Stimulated activated CD4-positive, alpha-beta T cell treated with anti-CD3 and anti-CD28 coated beads, Interleukin-1b, Interleukin-23, amount 100 ng/mL, for 4 hours (primary cell): ENCODE data around the gene ANTXR2.

ENCODE experiments used
- DNase-seq, 2 donors: peaks; one replicate each; pipeline ENCODE4 v3.0.0-alpha.2; 2020; ENCODE audit warnings: low read depth in 2 of 2

Gene ANTXR2

DNA sequence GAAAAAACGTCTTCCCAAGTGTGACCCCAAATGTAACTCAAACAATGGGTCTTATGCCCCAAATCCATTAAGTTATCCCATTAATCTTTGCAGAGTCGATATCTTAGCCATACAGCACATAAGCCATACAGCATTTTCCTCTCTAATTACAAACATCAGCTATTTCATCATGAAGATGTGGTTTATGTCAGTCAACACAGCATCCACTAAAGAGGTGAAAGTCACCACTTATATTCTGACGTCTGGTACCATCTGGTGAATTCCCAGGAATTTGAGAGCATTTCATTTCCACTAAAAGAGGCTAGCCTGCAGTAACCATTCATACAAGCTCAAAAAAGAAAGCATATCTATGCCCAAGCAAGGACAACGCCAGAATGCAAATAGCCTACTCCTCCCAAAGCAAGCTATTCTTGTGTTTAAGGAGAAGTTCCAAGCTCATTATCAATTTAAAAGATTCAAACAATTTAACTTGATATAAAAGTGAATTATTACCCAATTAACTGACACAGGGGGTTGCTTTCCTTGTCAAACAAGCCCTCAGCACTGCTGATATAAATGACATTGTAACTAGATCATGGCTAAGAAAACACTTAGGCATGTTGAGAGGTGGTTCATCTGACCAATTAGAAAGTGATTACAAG, 203.3 kb downstream of the ANTXR2 start:
- no peak for DNase-seq

DNA sequence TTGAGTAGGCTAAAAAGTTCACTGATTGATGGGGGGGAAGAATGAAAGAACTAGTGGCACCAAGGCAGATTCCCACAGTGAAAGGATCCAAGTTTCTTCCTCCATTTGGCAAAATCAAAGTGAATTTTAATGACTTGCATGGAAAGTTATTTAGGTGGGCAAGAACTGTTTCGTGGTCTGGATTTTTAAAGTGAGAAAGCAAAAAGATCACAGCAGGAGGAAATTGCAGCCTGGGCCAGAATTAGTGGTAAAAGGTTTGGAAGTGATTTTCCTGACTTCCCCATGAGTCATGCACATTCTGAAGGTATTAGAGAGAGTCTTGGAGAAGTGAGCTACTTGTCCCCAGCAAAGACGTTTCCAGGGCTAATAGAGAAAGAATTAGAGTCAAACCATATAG, 207.8 kb downstream of the ANTXR2 start:
- no peak for DNase-seq

DNA sequence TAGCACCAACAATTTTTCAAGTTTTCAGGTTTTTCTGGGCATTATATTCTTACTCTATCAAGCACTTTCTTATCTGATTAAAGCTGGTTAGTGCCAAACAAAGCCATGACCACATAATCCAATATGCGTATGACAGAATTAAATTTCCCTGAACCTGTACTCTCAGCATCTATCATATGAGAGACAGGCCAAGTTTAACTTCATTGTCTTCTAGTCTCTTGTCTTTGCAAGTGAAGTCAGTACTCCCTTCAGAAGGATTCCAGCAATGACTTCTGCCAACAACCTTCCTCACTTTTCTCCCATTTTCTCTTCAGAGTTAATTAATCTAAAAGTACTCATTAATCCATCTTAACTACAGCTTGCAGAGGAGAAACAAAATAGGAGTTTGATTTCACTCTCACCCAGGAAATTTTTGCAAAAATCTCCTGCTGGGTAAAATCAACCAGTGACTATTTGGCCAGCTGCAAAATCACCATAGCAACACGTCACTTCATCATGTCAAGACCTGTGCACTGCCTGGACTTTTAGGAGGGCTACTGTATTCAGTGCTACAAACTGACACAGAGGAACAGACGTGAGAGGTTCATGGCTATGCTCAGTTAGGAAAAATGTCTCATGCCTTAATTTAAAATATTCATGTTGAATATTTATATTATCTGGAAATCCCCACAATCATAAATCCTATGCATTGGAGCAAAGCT, 208.4 kb downstream of the ANTXR2 start:
- no peak for DNase-seq

DNA sequence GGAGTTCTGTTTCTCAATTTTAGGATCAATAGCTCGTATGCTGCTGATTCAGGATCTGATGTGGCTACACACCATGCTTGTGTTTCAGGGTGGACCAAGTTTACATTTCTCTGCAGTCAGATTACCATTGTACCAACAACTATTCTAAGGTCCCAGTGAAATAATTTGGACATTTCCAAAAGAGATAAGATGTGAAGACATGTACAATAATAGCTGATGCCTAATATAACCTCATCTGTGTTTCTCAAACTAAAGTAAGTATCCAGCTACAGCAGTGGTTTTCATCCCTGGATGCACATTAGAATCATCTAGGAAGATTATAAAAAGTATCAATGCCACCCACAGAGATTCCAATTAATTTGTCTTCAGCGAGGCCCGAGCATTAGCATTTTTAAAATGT, 209.7 kb downstream of the ANTXR2 start:
- DNase-seq, result no peak

DNA sequence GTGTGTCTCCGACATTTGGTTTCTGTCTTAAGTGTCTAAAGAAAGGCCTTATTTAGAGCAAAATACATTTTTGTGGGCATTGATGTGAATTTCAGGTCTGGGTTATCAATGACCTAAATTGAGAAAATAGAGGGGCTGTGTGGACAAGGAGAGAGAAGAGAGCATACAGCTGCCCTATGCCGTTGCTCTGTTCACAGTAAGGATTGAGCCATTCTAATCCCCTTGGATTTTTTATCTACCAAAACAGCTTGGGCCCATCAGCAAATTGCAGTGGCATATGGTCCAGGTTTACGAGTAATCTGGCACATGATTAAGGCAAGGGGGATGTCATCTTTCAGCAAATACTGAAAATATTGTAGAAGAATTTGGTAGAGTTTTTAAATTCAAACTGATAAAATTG, 210.2 kb downstream of the ANTXR2 start:
- DNase-seq, result no peak

DNA sequence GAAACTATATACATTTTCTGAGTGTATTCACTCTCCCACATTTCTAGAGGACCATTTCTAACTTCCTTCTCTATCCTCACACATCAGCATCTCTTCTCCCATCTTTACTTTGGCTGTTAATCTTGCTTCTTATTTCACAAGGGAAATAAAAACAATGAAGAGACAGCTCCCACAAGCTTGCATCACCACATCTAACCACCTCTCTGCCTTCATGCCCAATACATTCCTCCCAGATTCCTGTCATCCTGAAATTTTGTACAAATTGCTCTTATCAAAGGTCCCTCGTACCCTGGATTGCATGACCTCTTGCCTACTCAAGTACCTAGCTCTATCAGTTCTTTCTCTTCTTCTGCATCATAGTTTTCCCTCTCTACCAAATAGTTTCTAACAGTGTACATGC, 215.2 kb downstream of the ANTXR2 start:
- DNase-seq, result no peak

DNA sequence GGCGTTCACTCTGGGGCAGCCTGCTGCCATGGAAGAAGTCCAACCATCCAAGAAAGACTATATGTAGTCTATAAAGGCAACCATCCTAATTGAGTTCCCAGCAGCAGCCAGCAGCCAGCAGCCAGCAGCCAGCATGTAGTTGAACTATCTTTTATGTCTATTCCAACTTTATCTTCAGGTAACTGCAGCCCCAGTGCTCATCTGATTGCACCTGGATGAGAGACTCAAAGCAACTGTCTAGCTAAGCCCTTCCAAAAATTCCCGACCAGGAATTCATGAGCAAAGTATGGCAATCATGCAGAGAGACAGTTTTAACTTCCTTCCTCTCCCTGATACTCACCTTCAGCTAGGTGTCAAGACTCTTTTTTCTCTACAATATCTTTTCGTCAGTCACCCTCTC, 216.8 kb downstream of the ANTXR2 start:
- DNase-seq, result no peak

DNA sequence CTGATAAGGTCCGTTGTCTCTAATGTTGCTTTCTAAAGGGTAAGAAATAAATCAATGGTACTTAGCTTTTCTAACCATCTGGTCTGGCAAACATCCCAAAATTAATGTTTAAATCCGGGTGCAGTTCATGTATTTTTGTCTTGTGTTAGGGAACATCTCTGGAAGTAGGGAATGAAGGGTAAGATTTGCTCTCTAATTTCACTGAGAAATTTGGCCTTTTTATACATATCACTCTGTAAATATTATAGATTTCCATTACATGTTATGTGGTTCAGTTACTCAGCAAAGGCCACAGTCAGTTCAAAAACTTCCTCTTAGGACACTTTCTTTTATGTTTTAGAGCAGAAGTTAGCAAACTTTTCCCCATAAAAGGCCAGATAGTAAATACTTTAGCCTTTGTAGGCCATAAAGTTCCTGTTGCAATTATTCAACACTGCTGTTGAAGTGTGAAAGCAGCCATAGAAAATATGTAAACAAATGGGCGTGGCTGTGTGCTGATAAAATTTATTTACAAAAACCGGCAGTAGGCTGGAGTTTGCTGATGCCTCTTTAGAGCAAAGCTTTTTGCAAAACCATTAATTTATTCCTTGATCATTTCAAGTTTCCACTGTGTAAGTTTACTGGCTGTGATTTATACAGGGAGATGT, 218.1 kb downstream of the ANTXR2 start:
- DNase-seq, result no peak

DNA sequence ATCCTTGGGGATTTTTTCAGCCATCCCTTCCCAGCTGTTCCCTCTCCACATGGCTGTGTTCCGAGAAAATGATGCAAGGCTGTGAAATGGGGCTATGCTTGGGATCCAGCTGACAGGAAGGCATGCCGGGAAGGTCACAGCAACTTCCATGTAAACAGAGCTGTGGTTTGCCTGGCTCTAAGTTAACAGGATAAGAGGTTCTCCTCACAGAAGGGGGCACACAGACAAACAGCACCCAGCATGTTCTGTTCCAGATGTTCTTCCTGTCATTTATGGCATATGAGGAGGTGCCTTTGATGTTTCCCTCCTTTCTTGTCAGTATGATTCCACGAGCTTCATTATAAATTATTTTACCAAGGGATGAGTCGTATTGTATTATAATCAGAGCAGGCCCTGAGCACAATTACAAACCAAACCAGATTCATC, 220.7 kb downstream of the ANTXR2 start:
- no peak for DNase-seq

DNA sequence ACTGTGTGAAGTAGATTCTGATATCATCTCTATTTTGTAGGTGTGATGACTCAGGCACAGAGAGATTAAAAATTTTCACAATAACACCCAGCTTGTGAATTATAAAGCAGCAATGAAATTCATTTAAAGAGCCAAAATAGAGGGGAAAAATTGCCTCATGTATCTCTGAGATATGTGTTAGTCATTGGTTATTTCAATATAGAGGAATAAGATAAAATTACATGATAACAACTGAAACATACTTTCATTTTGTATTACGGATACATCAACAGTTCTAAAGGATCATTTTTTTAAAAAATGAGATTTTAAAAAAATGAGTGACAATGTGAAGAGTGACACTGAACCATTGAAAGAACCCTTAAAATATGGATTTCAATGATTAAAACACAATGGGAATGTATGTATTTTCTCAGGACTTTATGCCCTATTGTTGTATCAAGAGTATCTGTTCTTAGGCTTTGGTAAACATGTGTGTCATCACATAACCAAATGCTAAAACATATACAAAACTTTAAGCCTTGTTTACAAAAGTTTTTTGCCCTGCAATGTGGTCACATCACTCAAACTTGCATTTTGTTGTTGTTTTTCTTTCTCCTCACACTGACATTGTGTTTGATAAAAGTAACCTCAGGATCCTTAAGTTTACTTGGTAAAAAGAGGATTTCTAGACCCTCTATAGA, 221.3 kb downstream of the ANTXR2 start:
- DNase-seq, result no peak
